Sigmoid colon (tissue), 7 donors: ENCODE data around the gene WDTC1. TPM values are rescaled to one million over a fixed set of nuclear protein-coding genes. Genes with fewer than 3 reads are reported as not detected.

ENCODE experiments used
- DNase-seq: peaks from one replicate; pipeline ENCODE4 v3.0.0-alpha.2; 2019
- H3K27ac ChIP-seq, 4 donors: fragments of 200-600 bp; sonication (generic); one replicate each; pipeline ENCODE4 v1.5.1; 2016 to 2019; ENCODE audit warnings: mild to moderate bottlenecking in 1 of 4
- H3K27me3 ChIP-seq, 3 donors: fragments of 200-600 bp; sonication (generic); one replicate each; pipeline ENCODE4 v1.5.1; 2019; ENCODE audit warnings: mild to moderate bottlenecking in 1 of 3
- H3K36me3 ChIP-seq, 4 donors: fragments of 200-600 bp; sonication (generic); one replicate each; pipeline ENCODE4 v1.5.1; 2016 to 2019
- H3K4me1 ChIP-seq, 4 donors: fragments of 200-600 bp; sonication (generic); one replicate each; pipeline ENCODE4 v1.5.1; 2017 to 2019
- H3K4me3 ChIP-seq, 4 donors: fragments of 200-600 bp; sonication (generic); one replicate each; pipeline ENCODE4 v1.5.1; 2017 to 2019; ENCODE audit warnings: mild to moderate bottlenecking in 2 of 4, moderate library complexity in 1 of 4
- H3K9me3 ChIP-seq, 4 donors: fragments of 200-600 bp in 3 of 4; sonication (generic) in 3 of 4; one replicate each; pipeline versions ENCODE4 v1.5.1 to v1.6.1; 2013 to 2019
- CTCF ChIP-seq, 4 experiments: fragments of 450-650 bp in 3 of 4; fragments of 200-600 bp in 1 of 4; IDR thresholded peaks; one replicate each; pipeline ENCODE4 v1.5.1; 2016 to 2019; ENCODE audit warnings: antibody characterized with exemption in 4 of 4, mild to moderate bottlenecking in 3 of 4, moderate library complexity in 2 of 4
- EP300 ChIP-seq, 4 donors: sonication (generic); formaldehyde crosslinking; IDR thresholded peaks; one replicate each; pipeline ENCODE4 v1.6.1; 2017; ENCODE audit warnings: antibody characterized with exemption in 4 of 4
- POLR2A ChIP-seq, 2 donors: fragments of 450-650 bp; IDR thresholded peaks; one replicate each; pipeline ENCODE4 v1.6.1; 2016; ENCODE audit warnings: antibody characterized with exemption in 2 of 2, mild to moderate bottlenecking in 2 of 2, moderate library complexity in 2 of 2
- POLR2AphosphoS5 ChIP-seq, 4 donors: sonication (generic); formaldehyde crosslinking; IDR thresholded peaks; one replicate each; pipeline ENCODE4 v1.6.1; 2017; ENCODE audit warnings: antibody characterized with exemption in 4 of 4
- WGBS, 2 donors: extraction: QIAGEN DNeasy Blood & Tissue Kit; methylation state at CpG; one replicate each; pipeline ENCODE4 v1.1.7; 2013; 5-methylcytosine and 5-hydroxymethylcytosine counted together
- intact Hi-C: fragments of 100-400 bp; cut with DNase I; formaldehyde crosslinking; loops from one replicate; pipeline ENCODE4 v1.15.1; 2023
- polyA plus RNA-seq, 3 donors: library from polyadenylated mRNA; stranded (reverse); fragments of 200-250 nt; gene quantifications; one replicate each; pipeline ENCODE4 v1.2.3, GENCODE V29; 2013
- total RNA-seq, 4 donors: library from RNA; depleted of rRNA; stranded (reverse); fragments of >200 nt; gene quantifications; one replicate each; pipeline ENCODE4 v1.1.0, GENCODE V29; 2016
- donor health status: healthy with polysubstance abuse.
- donor health status: Bipolar disorder and iron deficiency.
- donor health status: healthy.

The WDTC1 gene
- total and polyA plus RNA-seq, 7 donors = 15.0 to 32.4 (median 27.5) TPM

DNA sequence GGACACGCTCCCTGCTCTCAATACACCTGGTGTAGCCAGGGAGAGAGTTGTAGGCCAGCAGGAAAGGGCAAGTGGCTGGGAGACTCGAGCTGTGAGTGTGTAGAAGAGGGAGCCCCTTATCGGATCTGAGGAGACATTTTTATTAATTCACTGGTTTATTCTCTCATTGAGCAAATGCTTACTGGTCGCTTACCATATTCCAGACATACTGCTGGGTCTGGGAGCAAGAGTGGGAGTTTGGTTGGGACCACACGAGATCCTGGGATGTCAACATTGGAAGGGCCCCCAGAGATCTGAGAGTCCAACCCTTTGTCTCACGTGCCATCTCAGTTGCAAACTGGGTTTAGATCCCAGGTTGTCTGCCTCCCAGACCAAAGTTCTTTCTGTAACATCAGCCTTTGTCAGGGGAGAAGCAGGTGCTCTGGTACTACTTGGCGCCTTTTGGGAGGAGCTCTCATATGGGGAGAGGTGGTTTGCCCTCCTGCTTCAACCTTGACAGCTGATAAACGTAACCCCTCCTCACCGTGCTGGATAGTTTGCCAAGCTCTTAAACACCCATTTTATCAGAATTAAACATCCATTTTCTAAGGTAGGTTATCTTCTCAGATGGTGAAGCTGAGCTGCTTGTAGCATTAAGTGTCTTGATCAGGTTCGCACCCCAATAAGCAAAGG lies 88.3 kb downstream of the WDTC1 start:
- Histone ChIP-seq H3K27ac (peak overlapping the region; percentile 79 to 90 (median 88)), H3K36me3 (peaks cover 0 to 37% (median 7%) of the 10 kb centered on the region in 4 donors), H3K9me3 (no peaks in the 10 kb centered on the region), H3K4me1 (peaks cover 0 to 43% (median 28%) of the 10 kb centered on the region in 4 donors), H3K4me3 (peak overlapping the region; percentile 66 to 92 (median 87)), H3K27me3 (no peaks in the 10 kb centered on the region)
- WGBS, 2 donors = 8 to 11% methylated on average over 10 of the region's 10 CpGs
- intact Hi-C loops = loop anchor here (2.0 to 10.0 kb wide), 5 partner anchors 24 to 342 kb away; partner anchors contain the start of genes AHDC1 and MAP3K6
- no peak for TF ChIP-seq EP300 (IDR thresholded peaks at IDR 0.05)
- no peak for TF ChIP-seq POLR2AphosphoS5 (IDR thresholded peaks at IDR 0.05)
- no peak for TF ChIP-seq CTCF (IDR thresholded peaks at IDR 0.05)
- no peak for TF ChIP-seq POLR2A (IDR thresholded peaks at IDR 0.05)
- DNase-seq = no peak

DNA sequence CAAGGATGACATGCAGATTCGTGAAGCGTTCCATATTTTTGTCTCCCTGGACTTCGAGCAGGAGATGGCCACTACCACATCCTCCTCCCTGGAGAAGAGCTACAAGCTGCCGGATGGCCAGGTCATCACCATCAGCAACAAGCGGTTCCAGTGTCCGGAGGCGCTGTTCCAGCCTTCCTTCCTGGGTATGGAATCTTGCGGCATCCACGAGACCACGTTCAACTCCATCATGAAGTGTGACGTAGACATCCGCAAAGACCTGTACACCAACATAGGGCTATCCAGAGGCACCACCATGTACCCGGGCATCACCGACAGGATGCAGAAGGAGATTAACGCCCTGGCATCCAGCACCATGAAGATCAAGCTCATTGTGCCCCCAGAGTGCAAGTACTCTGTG lies 90.9 kb downstream of the WDTC1 start:
- TF ChIP-seq POLR2AphosphoS5 (IDR thresholded peaks at IDR 0.05) (no peak), EP300 (IDR thresholded peaks at IDR 0.05) (no peak), POLR2A (IDR thresholded peaks at IDR 0.05) (no peak), CTCF (IDR thresholded peaks at IDR 0.05) (no peak)
- intact Hi-C loops = loop anchor here (10.0 kb wide), 2 partner anchors 280 to 340 kb away; partner anchors contain the start of gene AHDC1
- peaks cover 0 to 49% (median 7%) of the 10 kb centered on the region in 4 donors for H3K36me3 ChIP-seq
- H3K27me3 ChIP-seq = no peaks in the 10 kb centered on the region
- H3K9me3 ChIP-seq = no peaks in the 10 kb centered on the region
- no peak overlapping the region for H3K27ac ChIP-seq
- H3K4me3 ChIP-seq = no peak overlapping the region
- WGBS, 2 donors = 96% methylated on average over 15 of the region's 15 CpGs
- DNase-seq = no peak
- peaks cover 0 to 53% (median 32%) of the 10 kb centered on the region in 4 donors for H3K4me1 ChIP-seq

- Histone ChIP-seq H3K27ac (no peak overlapping the region), H3K4me1 (peaks cover 0 to 43% (median 26%) of the 10 kb centered on the region in 4 donors), H3K4me3 (no peak overlapping the region), H3K36me3 (peaks cover 0 to 75% (median 20%) of the 10 kb centered on the region in 4 donors), H3K9me3 (no peaks in the 10 kb centered on the region), H3K27me3 (no peaks in the 10 kb centered on the region)
- 91 to 93% methylated on average over 5 of the region's 5 CpGs for WGBS, 2 donors
- intact Hi-C loops = loop anchor here (10.0 kb wide), 2 partner anchors 277 to 337 kb away; partner anchors contain the start of gene AHDC1
- DNase-seq = no peak
- TF ChIP-seq EP300 (IDR thresholded peaks at IDR 0.05) (no peak), POLR2AphosphoS5 (IDR thresholded peaks at IDR 0.05) (no peak), POLR2A (IDR thresholded peaks at IDR 0.05) (no peak), CTCF (IDR thresholded peaks at IDR 0.05) (no peak)
These were observed 93.5 kb downstream of the WDTC1 start for GRCh38 chr1:27327964-27328363.

GRCh38 chr1:27330786-27331185 lies 96.4 kb downstream of the WDTC1 start:
- 75 to 87% methylated on average over 8 of the region's 8 CpGs for WGBS, 2 donors
- no peak for DNase-seq

More at GRCh38 chr1:27330786-27331185, 96.4 kb downstream of the WDTC1 start:
- no peak overlapping the region for H3K4me3 ChIP-seq
- peaks cover 0 to 86% (median 32%) of the 10 kb centered on the region in 4 donors for H3K36me3 ChIP-seq
- no peaks in the 10 kb centered on the region for H3K27me3 ChIP-seq
- TF ChIP-seq EP300 (IDR thresholded peaks at IDR 0.05) = no peak
- no peak for TF ChIP-seq POLR2A (IDR thresholded peaks at IDR 0.05)
- no peak for TF ChIP-seq POLR2AphosphoS5 (IDR thresholded peaks at IDR 0.05)
- no peak for TF ChIP-seq CTCF (IDR thresholded peaks at IDR 0.05)
- H3K9me3 ChIP-seq = no peaks in the 10 kb centered on the region
- H3K27ac ChIP-seq = no peak overlapping the region
- intact Hi-C loops = loop anchor here (10.0 kb wide), 1 partner anchor 64 kb away; the partner anchor contains the start of gene GPR3
- peaks cover 0 to 25% (median 12%) of the 10 kb centered on the region in 4 donors for H3K4me1 ChIP-seq
